Activated B cell treated with CpG ODN at 0.5 μM for 24 hours (primary cell): ENCODE data around the gene TMEM245. TPM values are rescaled to one million over a fixed set of nuclear protein-coding genes. Genes with fewer than 3 reads are reported as not detected.

ENCODE experiments used
- ATAC-seq: fragments of 200-7000 bp; cut with Tn5 transposase; one replicate; pipeline ENCODE4 v1.10.0; 2021; ENCODE audit warnings: low read depth, mild to moderate bottlenecking, moderate library complexity
- CTCF ChIA-PET: fragments of 350-600 bp; sonication (Branson Sonifier 250); formaldehyde crosslinking; loops from one replicate; lab custom pipeline; 2021; ENCODE audit warnings: antibody characterized with exemption; lab: Charles Lee
- POLR2A ChIA-PET: fragments of 350-600 bp; sonication (Branson Sonifier 250); formaldehyde crosslinking; loops from one replicate; lab custom pipeline; 2021; ENCODE audit warnings: antibody characterized with exemption; lab: Charles Lee
- DNase-seq: peaks from one replicate; pipeline ENCODE4 v3.0.0; 2022
- H3K27ac Mint-ChIP-seq: one replicate; pipeline ENCODE4 v1.8.0; 2020; ENCODE audit warnings: mixed read lengths
- H3K27me3 Mint-ChIP-seq: one replicate; pipeline ENCODE4 v1.8.0; 2021; ENCODE audit warnings: mixed read lengths
- H3K36me3 Mint-ChIP-seq: one replicate; pipeline ENCODE4 v1.8.0; 2021; ENCODE audit warnings: low read depth, mixed read lengths
- H3K4me1 Mint-ChIP-seq: one replicate; pipeline ENCODE4 v1.8.0; 2021; ENCODE audit warnings: mixed read lengths
- H3K4me3 Mint-ChIP-seq: one replicate; pipeline ENCODE4 v1.8.0; 2020; ENCODE audit warnings: mild to moderate bottlenecking, mixed read lengths
- H3K9me3 Mint-ChIP-seq: one replicate; pipeline ENCODE4 v1.8.0; 2020; ENCODE audit warnings: mixed read lengths
- intact Hi-C: fragments of 100-400 bp; cut with micrococcal nuclease; formaldehyde crosslinking; loops from one replicate; pipeline ENCODE4 v1.15.1; 2024
- total RNA-seq: library from RNA; stranded (reverse); gene quantifications from 2 replicates; pipeline ENCODE4 v1.2.3, GENCODE V29; 2022
- TF ChIP-seq, protein P1 (sequence below): fragments of 200-600 bp; IDR thresholded peaks from one replicate; pipeline ENCODE4 v1.8.0; 2022; ENCODE audit warnings: antibody characterized with exemption, mild to moderate bottlenecking

TMEM245 gene
- total RNA-seq, 1 donor from 2014 or later: 20.6 TPM

DNA sequence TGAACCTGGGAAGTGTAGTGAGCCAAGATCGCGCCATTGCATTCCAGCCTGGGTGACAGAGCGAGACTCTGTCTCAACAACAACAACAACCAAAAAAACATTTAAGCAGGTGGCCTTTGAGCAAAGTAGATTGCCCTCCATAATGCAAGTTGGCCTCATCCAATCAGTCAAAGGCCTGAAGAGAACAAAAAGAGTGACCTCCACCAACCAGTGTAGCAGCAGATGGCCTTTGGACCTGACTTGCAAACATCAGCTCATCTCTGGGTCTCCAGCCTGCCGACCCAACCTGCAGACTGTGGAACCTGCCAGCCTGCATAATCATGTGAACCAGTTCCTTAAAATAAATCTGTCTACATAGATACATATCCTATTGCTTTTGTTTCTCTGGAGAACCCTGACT lies 39.8 kb upstream of the TMEM245 start:
- Mint-ChIP-seq H3K27ac (no peak overlapping the region), H3K4me1 (peaks cover 6% of the 10 kb centered on the region), H3K9me3 (peaks cover 3% of the 10 kb centered on the region), H3K27me3 (peaks cover 19% of the 10 kb centered on the region), H3K4me3 (no peak overlapping the region), H3K36me3 (no peaks in the 10 kb centered on the region)
- TF ChIP-seq, protein P1, sequence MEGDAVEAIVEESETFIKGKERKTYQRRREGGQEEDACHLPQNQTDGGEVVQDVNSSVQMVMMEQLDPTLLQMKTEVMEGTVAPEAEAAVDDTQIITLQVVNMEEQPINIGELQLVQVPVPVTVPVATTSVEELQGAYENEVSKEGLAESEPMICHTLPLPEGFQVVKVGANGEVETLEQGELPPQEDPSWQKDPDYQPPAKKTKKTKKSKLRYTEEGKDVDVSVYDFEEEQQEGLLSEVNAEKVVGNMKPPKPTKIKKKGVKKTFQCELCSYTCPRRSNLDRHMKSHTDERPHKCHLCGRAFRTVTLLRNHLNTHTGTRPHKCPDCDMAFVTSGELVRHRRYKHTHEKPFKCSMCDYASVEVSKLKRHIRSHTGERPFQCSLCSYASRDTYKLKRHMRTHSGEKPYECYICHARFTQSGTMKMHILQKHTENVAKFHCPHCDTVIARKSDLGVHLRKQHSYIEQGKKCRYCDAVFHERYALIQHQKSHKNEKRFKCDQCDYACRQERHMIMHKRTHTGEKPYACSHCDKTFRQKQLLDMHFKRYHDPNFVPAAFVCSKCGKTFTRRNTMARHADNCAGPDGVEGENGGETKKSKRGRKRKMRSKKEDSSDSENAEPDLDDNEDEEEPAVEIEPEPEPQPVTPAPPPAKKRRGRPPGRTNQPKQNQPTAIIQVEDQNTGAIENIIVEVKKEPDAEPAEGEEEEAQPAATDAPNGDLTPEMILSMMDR: no peak
- POLR2A ChIA-PET: no interaction called here
- intact Hi-C loops: no loop called here
- no peak for ATAC-seq
- CTCF ChIA-PET: no interaction called here
- DNase-seq: no peak

DNA sequence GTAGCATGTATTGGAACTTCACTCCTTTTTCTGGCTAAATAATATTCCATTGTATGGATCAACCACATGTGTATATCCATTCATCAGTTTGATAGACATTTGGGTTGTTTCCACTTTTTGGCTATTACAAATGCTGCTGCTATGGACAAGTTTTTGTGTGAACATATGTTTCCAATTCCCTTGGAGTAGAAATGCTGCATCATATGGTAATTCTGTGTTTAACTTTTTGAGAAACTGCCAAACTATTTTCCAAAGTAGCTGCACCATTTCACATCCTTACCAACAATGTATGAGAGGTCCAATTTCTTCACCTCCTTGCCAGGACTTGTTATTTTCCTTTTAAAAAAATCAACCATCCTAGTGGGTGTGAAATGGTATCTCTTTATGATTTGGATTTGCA lies 38.9 kb upstream of the TMEM245 start:
- no peak for ATAC-seq
- intact Hi-C loops: no loop called here
- TF ChIP-seq, protein P1: no peak
- Mint-ChIP-seq H3K4me1 (peaks cover under 1% of the 10 kb centered on the region), H3K27ac (no peak overlapping the region), H3K27me3 (peaks cover 16% of the 10 kb centered on the region), H3K4me3 (no peak overlapping the region), H3K36me3 (no peaks in the 10 kb centered on the region), H3K9me3 (peaks cover 9% of the 10 kb centered on the region)
- ChIA-PET POLR2A (no interaction called here), CTCF (no interaction called here)
- no peak for DNase-seq

DNA sequence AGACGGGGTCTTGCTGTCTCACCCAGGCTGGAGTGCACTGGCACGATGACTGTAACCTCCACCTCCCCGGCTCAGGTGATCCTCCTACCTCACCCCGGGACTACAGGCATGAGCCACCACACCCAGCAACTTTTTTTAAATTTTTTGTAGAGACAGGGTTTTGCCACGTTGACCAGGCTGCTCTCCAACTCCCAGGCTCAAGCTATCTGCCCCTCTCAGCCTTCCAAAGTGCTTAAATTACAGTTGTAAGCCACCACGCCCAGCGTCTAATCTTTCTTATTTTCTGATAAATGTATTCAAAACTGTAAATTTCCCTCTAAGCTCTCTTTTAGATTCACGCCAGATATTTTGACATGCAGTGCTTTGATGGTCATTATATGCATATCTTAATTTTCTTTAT lies 37.0 kb upstream of the TMEM245 start:
- ChIA-PET CTCF (no interaction called here), POLR2A (no interaction called here)
- intact Hi-C loops: no loop called here
- Mint-ChIP-seq H3K4me1 (no peaks in the 10 kb centered on the region), H3K36me3 (no peaks in the 10 kb centered on the region), H3K27ac (no peak overlapping the region), H3K4me3 (no peak overlapping the region), H3K27me3 (peaks cover 16% of the 10 kb centered on the region), H3K9me3 (peaks cover 17% of the 10 kb centered on the region)
- DNase-seq (no peak), ATAC-seq (no peak)
- TF ChIP-seq, protein P1: no peak

DNA sequence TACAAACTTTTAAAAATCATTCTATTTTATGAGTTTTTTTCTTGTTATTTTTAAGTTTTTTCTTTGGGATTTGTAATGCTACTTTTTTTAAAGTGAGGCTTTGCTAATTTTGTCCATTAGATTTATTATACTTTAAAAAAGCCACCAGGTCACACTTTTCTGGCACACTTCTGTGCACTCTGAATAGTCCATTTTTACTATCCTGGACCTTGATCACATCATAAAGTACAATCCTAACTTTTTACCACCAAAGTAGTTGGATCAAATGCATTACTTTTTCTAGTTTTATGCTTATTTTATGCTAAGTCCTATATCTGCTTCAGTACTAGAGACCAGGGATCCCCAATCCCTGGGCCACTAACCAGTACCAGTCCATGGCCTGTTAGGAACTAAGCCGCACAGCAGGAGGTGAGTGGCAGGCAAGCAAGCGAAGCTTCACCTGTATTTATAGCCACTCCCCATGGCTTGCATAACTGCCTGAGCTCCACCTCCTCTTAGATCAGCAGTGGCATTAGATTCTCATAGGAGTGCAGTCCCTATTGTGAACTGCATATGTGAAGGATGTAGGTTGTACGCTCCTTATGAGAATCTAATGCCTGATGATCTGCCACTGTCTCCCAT lies 31.3 kb upstream of the TMEM245 start:
- ChIA-PET POLR2A (no interaction called here), CTCF (no interaction called here)
- no peak for DNase-seq
- TF ChIP-seq, protein P1: no peak
- ATAC-seq: no peak
- H3K27ac Mint-ChIP-seq: no peak overlapping the region
- H3K4me3 Mint-ChIP-seq: no peak overlapping the region
- H3K4me1 Mint-ChIP-seq: no peaks in the 10 kb centered on the region
- intact Hi-C loops: no loop called here
- H3K27me3 Mint-ChIP-seq: peaks cover 4% of the 10 kb centered on the region
- H3K36me3 Mint-ChIP-seq: no peaks in the 10 kb centered on the region
- H3K9me3 Mint-ChIP-seq: peaks cover 17% of the 10 kb centered on the region

DNA sequence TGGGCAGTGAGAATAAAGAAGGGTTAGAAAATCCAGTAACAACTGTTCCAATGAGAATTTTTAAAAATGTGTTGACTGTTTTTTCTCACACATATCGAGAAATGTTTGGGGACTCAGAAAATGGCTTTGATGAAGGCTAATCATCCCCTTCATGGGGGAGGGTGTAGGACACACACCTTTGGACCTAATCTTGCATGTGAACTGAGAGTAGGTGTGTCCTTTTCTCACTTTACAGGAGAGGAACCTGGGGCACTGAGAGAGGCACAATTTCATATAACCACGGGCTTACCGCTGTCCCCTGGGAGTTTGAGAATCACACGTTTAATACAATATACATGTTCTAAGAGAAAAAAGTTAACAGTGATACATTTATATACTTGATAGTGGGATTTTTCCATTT lies 30.0 kb upstream of the TMEM245 start:
- peaks cover 6% of the 10 kb centered on the region for H3K27me3 Mint-ChIP-seq
- H3K36me3 Mint-ChIP-seq: no peaks in the 10 kb centered on the region
- ATAC-seq (no peak), DNase-seq (no peak)
- intact Hi-C loops: no loop called here
- no peaks in the 10 kb centered on the region for H3K4me1 Mint-ChIP-seq
- H3K4me3 Mint-ChIP-seq: no peak overlapping the region
- TF ChIP-seq, protein P1: no peak
- no peak overlapping the region for H3K27ac Mint-ChIP-seq
- CTCF ChIA-PET: no interaction called here
- H3K9me3 Mint-ChIP-seq: peaks cover 14% of the 10 kb centered on the region
- POLR2A ChIA-PET: no interaction called here
